Measurements from ENCODE around the gene RAI1.

GRCh38 chr17:17844500-17844899 lies 163.2 kb downstream of the RAI1 start:
- no peak for TF ChIP-seq CHD2 (IDR thresholded peaks at IDR 0.05; ENCODE audit: borderline replicate concordance, low read depth, low read length)
- no peak for TF ChIP-seq REST (IDR thresholded peaks at IDR 0.05; ENCODE audit: low read depth, low read length)
- no peak for TF ChIP-seq CTCF (IDR thresholded peaks at IDR 0.05 in 2 of 3, conservative IDR thresholded peaks at IDR 0.05 in 1 of 3; ENCODE audit: control insufficient read depth in 2 of 3, extremely low read depth in 1 of 3, insufficient read depth in 1 of 3, low read depth in 3 of 3, low read length in 3 of 3)
- no peak for TF ChIP-seq PAX8 (IDR thresholded peaks at IDR 0.05)
- no peak for TF ChIP-seq RUNX3 (IDR thresholded peaks at IDR 0.05; ENCODE audit: low read length)
- no peak for TF ChIP-seq POLR2A (IDR thresholded peaks at IDR 0.05; ENCODE audit: low read depth, low read length)
- TF ChIP-seq TCF3 (IDR thresholded peaks at IDR 0.05; ENCODE audit: borderline replicate concordance, insufficient read depth, low read depth, low read length), result no peak
- TF ChIP-seq ZNF687 (IDR thresholded peaks at IDR 0.05), result no peak
- TF ChIP-seq TCF7 (IDR thresholded peaks at IDR 0.05; ENCODE audit: borderline replicate concordance), result no peak
- TF ChIP-seq SP1 (IDR thresholded peaks at IDR 0.05; ENCODE audit: low read depth, low read length), result no peak
